HL-60 (cell line): ENCODE measurements around the gene EDNRA.

Experiments used
- DNase-seq, 2 experiments: peaks; one replicate each; pipeline ENCODE4 v3.0.0-alpha.2; 2010 to 2020; ENCODE audit warnings: low read depth in 1 of 2, low spot score in 1 of 2
- H3K27ac ChIP-seq: fragments of 250-450 bp; sonication (Bioruptor Pico); replicated peaks from 2 replicates; pipeline ENCODE4 v1.5.1; 2020; ENCODE audit warnings: mild to moderate bottlenecking, moderate library complexity
- H3K27me3 ChIP-seq: fragments of 250-450 bp; sonication (Bioruptor Pico); 2 replicates; pipeline ENCODE4 v1.5.1; 2021; ENCODE audit warnings: mild to moderate bottlenecking, moderate library complexity; ENCODE audit not compliant: insufficient read depth, poor library complexity, severe bottlenecking
- H3K4me3 ChIP-seq: replicated peaks from 2 replicates; pipeline ENCODE4 v1.5.1; 2011; ENCODE audit warnings: mild to moderate bottlenecking, control low read depth, low read length; ENCODE audit not compliant: insufficient read depth
- CTCF ChIP-seq: IDR thresholded peaks from one replicate; pipeline ENCODE4 v1.5.1; 2011; ENCODE audit warnings: low read length, control low read depth, inconsistent platforms; ENCODE audit not compliant: insufficient read depth
- GABPA ChIP-seq: IDR thresholded peaks from 2 replicates; pipeline ENCODE4 v1.6.1; 2012; ENCODE audit warnings: low read depth
- POLR2AphosphoS5 ChIP-seq: IDR thresholded peaks from 2 replicates; pipeline ENCODE4 v1.6.1; 2012; ENCODE audit warnings: low read depth
- REST ChIP-seq: IDR thresholded peaks from 2 replicates; pipeline ENCODE4 v1.6.1; 2012; ENCODE audit warnings: low read depth; ENCODE audit not compliant: insufficient replicate concordance
- SPI1 ChIP-seq: IDR thresholded peaks from 2 replicates; pipeline ENCODE4 v1.6.1; 2012; ENCODE audit warnings: low read depth, mild to moderate bottlenecking, borderline replicate concordance

EDNRA gene

GRCh38 chr4:147482281-147482680 is 1.4 kb downstream of the EDNRA start:
- Histone ChIP-seq H3K27me3 (peaks cover 13% of the 10 kb centered on the region), H3K27ac (no peak overlapping the region), H3K4me3 (no peak overlapping the region)
- DNase-seq, result no peak
- TF ChIP-seq GABPA (no peak), SPI1 (no peak), POLR2AphosphoS5 (no peak), CTCF (no peak), REST (no peak)

GRCh38 chr4:147485167-147485566 is 4.3 kb downstream of the EDNRA start:
- no peak for TF ChIP-seq CTCF
- TF ChIP-seq REST, result no peak
- no peak for TF ChIP-seq POLR2AphosphoS5
- TF ChIP-seq SPI1, result no peak
- TF ChIP-seq GABPA, result no peak
- H3K27me3 ChIP-seq, result peaks cover 13% of the 10 kb centered on the region

GRCh38 chr4:147487616-147488015 is 6.7 kb downstream of the EDNRA start:
- H3K4me3 ChIP-seq, result no peak overlapping the region
- H3K27me3 ChIP-seq, result no peaks in the 10 kb centered on the region
- H3K27ac ChIP-seq, result no peak overlapping the region
- TF ChIP-seq GABPA (no peak), REST (no peak), CTCF (no peak), SPI1 (no peak)
- DNase-seq, result no peak

More at GRCh38 chr4:147485167-147485566, 4.3 kb downstream of the EDNRA start:
- no peak overlapping the region for H3K27ac ChIP-seq
- DNase-seq, result no peak
- no peak overlapping the region for H3K4me3 ChIP-seq
